ENCODE results near the gene ERICH2. TPM values are rescaled to one million over a fixed set of nuclear protein-coding genes. Genes with fewer than 3 reads are reported as not detected.

Gene ERICH2
- total and polyA plus RNA-seq, 2 of the 13 experiments (the other 11 are each of a cell fraction or from before 2014, with no cell fraction given): not detected

- no peak for TF ChIP-seq ZNF276 (CRISPR knock-in tag; IDR thresholded peaks at IDR 0.05; ENCODE audit: low read depth)
- TF ChIP-seq BCL6 (CRISPR knock-in tag; IDR thresholded peaks at IDR 0.05): peak; percentile 68
- no peak for TF ChIP-seq ZNF275 (CRISPR knock-in tag; IDR thresholded peaks at IDR 0.05; ENCODE audit: borderline replicate concordance)
- TF ChIP-seq RNF2 (conservative IDR thresholded peaks at IDR 0.05; ENCODE audit: low read depth): no peak; the same call in 1 of the 2 replicates
- no peak for TF ChIP-seq REL (CRISPR knock-in tag; conservative IDR thresholded peaks at IDR 0.05)
- peak; percentile 52; the same call in 1 of the 2 replicates for TF ChIP-seq MLX (CRISPR knock-in tag; IDR thresholded peaks at IDR 0.05)
- no peak for TF ChIP-seq CENPT (CRISPR knock-in tag; IDR thresholded peaks at IDR 0.05; ENCODE audit: low read depth)
- no peak for TF ChIP-seq ZNF747 (CRISPR knock-in tag; IDR thresholded peaks at IDR 0.05; ENCODE audit: borderline replicate concordance)
- TF ChIP-seq ZNF883 (CRISPR knock-in tag; IDR thresholded peaks at IDR 0.05; ENCODE audit: not compliant biosample characterization): no peak
- no peak for TF ChIP-seq BHLHE40 (IDR thresholded peaks at IDR 0.05; ENCODE audit: low read length)
- no peak for TF ChIP-seq ZMAT5 (CRISPR knock-in tag; IDR thresholded peaks at IDR 0.05; ENCODE audit: borderline replicate concordance, low read depth)
- no peak for TF ChIP-seq ZNF234 (CRISPR knock-in tag; conservative IDR thresholded peaks at IDR 0.05)
- TF ChIP-seq NFRKB (IDR thresholded peaks at IDR 0.05): no peak
- TF ChIP-seq NR1H2 (CRISPR knock-in tag; IDR thresholded peaks at IDR 0.05; ENCODE audit: borderline replicate concordance, low read depth): no peak
- 0 out of 2 replicates have a peak, but pooled peaks have one; percentile 73 for TF ChIP-seq RERE (CRISPR knock-in tag; IDR thresholded peaks at IDR 0.05; ENCODE audit: low read depth)
- TF ChIP-seq ZFP62 (CRISPR knock-in tag; IDR thresholded peaks at IDR 0.05): no peak
- no peak for TF ChIP-seq ATF7 (IDR thresholded peaks at IDR 0.05)
- TF ChIP-seq ATF7 (CRISPR knock-in tag; IDR thresholded peaks at IDR 0.05): no peak
- no peak for TF ChIP-seq HNRNPLL (IDR thresholded peaks at IDR 0.05; ENCODE audit: low read depth, low read length, poor library complexity, severe bottlenecking)
- TF ChIP-seq RELA (CRISPR knock-in tag; IDR thresholded peaks at IDR 0.05): no peak
Observed at GRCh38 chr2:170744248-170745002, 25.8 kb upstream of the ERICH2 start (continued).
